Stimulated activated effector memory CD8-positive, alpha-beta T cell treated with anti-CD3 and anti-CD28 coated beads, Interleukin-12 subunit alpha, Interleukin-12 subunit beta, amount 100 ng/mL, for 72 hours (primary cell): Measurements from ENCODE around the gene SNRPA.
"Not testable (repeated sequence)": the region's sequence is repeated elsewhere in the genome, so short reads cannot be mapped to it uniquely, and the experiment has no call there.

Source experiments
- ATAC-seq: fragments of 150-1000 bp; cut with Tn5 transposase; 2 replicates; pipeline ENCODE4 v1.10.0; 2021
- DNase-seq, 2 donors: peaks; one replicate each; pipeline ENCODE4 v3.0.0; 2021 to 2022; ENCODE audit warnings: low spot score in 2 of 2
- H3K27ac Mint-ChIP-seq: one replicate; pipeline ENCODE4 v1.8.0; 2022; ENCODE audit warnings: mild to moderate bottlenecking, mixed read lengths
- H3K36me3 Mint-ChIP-seq: one replicate; pipeline ENCODE4 v1.8.0; 2022; ENCODE audit warnings: mild to moderate bottlenecking, mixed read lengths
- H3K4me1 Mint-ChIP-seq: one replicate; pipeline ENCODE4 v1.8.0; 2022; ENCODE audit warnings: mixed read lengths
- H3K4me3 Mint-ChIP-seq: one replicate; pipeline ENCODE4 v1.8.0; 2022; ENCODE audit warnings: mild to moderate bottlenecking, mixed read lengths
- H3K9me3 Mint-ChIP-seq: one replicate; pipeline ENCODE4 v1.8.0; 2022; ENCODE audit warnings: mixed read lengths

The SNRPA gene

DNA sequence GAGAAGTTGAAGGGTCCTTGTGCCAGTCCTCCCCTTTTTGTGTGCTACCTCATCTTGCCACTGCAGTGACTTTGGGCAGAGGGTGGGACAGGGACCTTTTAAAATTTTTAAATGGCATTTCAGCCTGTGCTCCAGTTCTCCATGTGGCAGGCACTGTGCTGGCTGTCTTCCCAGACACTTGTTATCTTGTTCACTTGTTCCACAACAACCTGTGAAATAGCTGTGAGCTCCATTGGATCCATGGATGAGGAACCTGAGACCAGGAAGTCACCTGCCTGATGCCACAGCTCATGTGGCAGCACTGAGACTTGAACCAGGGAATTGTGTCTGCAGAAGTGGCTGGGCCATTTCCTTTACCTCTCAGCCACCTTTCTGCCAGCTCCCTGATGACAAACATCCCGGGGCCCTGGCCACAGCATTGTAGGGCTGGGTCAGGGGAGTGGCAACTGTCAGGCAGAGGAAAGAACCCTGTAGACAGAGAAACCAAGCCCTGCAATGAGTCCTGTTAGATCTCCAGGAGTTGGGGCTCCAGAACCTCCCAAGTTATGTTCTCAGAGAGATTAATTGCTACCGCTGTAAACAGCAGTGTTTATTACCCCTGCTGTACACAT is 54.4 kb downstream of the SNRPA start:
- ATAC-seq (peak; percentile 44), DNase-seq (no peak)
- Mint-ChIP-seq H3K4me1 (peaks cover 89% of the 10 kb centered on the region), H3K36me3 (peaks cover 86% of the 10 kb centered on the region), H3K4me3 (peak overlapping the region; percentile 94), H3K9me3 (no peaks in the 10 kb centered on the region), H3K27ac (peak overlapping the region; percentile 98)

DNA sequence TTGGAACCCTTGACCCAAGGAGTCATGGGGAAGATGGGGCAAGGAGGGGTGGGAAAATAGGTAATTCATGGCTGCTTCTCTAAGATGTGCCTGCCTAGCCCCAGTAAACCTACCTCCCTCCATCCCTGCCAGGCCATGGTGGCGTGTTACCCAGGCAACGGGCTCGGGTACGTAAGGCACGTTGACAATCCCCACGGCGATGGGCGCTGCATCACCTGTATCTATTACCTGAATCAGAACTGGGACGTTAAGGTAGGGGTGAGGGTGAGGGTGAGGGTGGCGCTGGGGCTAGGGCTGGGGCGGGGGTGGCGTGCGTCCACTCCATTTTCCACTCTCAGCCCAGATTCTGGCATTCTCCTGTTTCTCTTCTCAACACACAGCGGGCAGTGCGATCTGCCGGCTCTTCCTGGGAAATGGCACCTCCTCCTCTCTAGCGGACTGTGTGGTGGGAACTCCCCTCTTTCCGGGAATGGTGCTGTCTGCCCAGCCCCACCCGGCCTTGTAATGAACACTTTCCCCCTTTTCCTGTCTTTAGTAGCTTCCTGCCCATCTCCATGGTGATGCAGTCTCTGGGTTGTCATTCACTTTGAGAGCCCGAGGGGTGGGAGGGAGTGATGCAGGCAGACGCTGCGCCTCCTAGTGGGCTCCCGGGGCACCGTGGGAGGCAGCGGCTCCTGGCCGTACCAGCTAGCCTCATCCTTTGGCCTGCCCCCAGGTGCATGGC is 55.6 kb downstream of the SNRPA start:
- H3K4me1 Mint-ChIP-seq, result peaks cover 89% of the 10 kb centered on the region
- H3K4me3 Mint-ChIP-seq, result peak overlapping the region; percentile 67
- no peaks in the 10 kb centered on the region for H3K9me3 Mint-ChIP-seq
- peaks cover 85% of the 10 kb centered on the region for H3K36me3 Mint-ChIP-seq
- H3K27ac Mint-ChIP-seq, result peak overlapping the region; percentile 84
- ATAC-seq, result peak; percentile 74
- DNase-seq, result peak; percentile 72 to 89

GRCh38 chr19:40807147-40808020 is 56.4 kb downstream of the SNRPA start:
- H3K27ac Mint-ChIP-seq, result peak overlapping the region; percentile 84
- no peaks in the 10 kb centered on the region for H3K9me3 Mint-ChIP-seq
- peaks cover 89% of the 10 kb centered on the region for H3K4me1 Mint-ChIP-seq
- H3K4me3 Mint-ChIP-seq, result peak overlapping the region; percentile 67
- no peak for DNase-seq
- ATAC-seq, result no peak
- H3K36me3 Mint-ChIP-seq, result peaks cover 81% of the 10 kb centered on the region

- DNase-seq (no peak), ATAC-seq (no peak)
- Mint-ChIP-seq H3K9me3 (no peaks in the 10 kb centered on the region), H3K27ac (peak overlapping the region; percentile 84), H3K4me3 (peak overlapping the region; percentile 67), H3K4me1 (peaks cover 89% of the 10 kb centered on the region), H3K36me3 (peaks cover 84% of the 10 kb centered on the region)
Measured at GRCh38 chr19:40808021-40808325, 57.0 kb downstream of the SNRPA start.

- H3K27ac Mint-ChIP-seq, result peak overlapping the region; percentile 84
- ATAC-seq (no peak), DNase-seq (no peak)
- H3K4me1 Mint-ChIP-seq, result peaks cover 86% of the 10 kb centered on the region
- no peak overlapping the region for H3K4me3 Mint-ChIP-seq
- H3K9me3 Mint-ChIP-seq, result no peaks in the 10 kb centered on the region
- peaks cover 80% of the 10 kb centered on the region for H3K36me3 Mint-ChIP-seq
Measured at GRCh38 chr19:40808497-40808896, 57.5 kb downstream of the SNRPA start.

GRCh38 chr19:40809358-40810086 is 58.5 kb downstream of the SNRPA start:
- Mint-ChIP-seq H3K9me3 (no peaks in the 10 kb centered on the region), H3K4me1 (peaks cover 76% of the 10 kb centered on the region), H3K36me3 (peaks cover 70% of the 10 kb centered on the region), H3K27ac (no peak overlapping the region), H3K4me3 (peak overlapping the region; percentile 80)
- no peak for ATAC-seq
- DNase-seq, result no peak

GRCh38 chr19:40810160-40810559 is 59.2 kb downstream of the SNRPA start:
- peaks cover 75% of the 10 kb centered on the region for H3K4me1 Mint-ChIP-seq
- no peaks in the 10 kb centered on the region for H3K9me3 Mint-ChIP-seq
- H3K36me3 Mint-ChIP-seq, result peaks cover 64% of the 10 kb centered on the region
- DNase-seq (no peak), ATAC-seq (no peak)
- no peak overlapping the region for H3K27ac Mint-ChIP-seq
- H3K4me3 Mint-ChIP-seq, result peak overlapping the region; percentile 80

DNA sequence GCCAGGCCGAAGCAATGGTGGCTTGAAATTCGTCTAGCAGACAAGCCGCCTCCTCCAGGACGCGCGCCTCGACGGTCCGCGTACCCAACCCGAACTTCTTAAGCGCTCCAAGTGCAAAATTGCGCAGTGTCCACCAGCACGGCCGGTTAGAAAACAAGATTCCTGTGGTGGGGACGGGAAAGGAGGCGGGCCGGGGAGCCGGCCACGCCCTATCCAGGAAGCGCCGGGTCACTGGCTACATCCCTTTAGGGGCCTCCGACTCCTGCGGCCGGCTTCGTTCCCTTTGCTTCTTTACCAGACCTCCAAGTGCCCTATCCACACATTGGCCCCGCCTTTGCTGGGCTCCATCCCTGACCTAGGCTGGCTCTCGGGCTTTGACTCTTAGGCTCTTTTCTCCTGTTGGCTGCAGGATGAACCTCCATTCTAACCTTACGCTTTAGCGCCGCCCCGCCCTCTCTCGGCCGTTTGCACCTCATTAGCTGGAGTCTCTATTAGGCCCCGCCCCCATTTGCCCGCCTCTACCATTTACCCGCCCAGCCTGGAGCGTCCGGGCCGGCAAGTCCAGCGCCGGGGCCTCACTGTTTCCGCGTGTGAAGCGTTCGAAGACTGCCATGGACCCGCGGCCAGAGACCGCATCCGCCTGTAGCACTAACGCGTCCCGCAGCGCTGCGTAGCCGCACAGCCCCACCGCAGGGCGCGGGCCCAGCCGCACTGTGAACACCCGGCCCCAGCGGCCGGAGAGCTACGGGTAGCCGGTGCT is 59.8 kb downstream of the SNRPA start:
- H3K27ac Mint-ChIP-seq, result peak overlapping the region; percentile 86
- H3K36me3 Mint-ChIP-seq, result peaks cover 61% of the 10 kb centered on the region
- H3K9me3 Mint-ChIP-seq, result not testable (repeated sequence)
- ATAC-seq (peak; percentile 84), DNase-seq (peak; percentile 41 to 82)
- H3K4me1 Mint-ChIP-seq, result peaks cover 71% of the 10 kb centered on the region
- peak overlapping the region; percentile 80 for H3K4me3 Mint-ChIP-seq

GRCh38 chr19:40811478-40812341 is 60.7 kb downstream of the SNRPA start:
- H3K27ac Mint-ChIP-seq, result peak overlapping the region; percentile 86
- no peak for ATAC-seq
- H3K4me1 Mint-ChIP-seq, result peaks cover 62% of the 10 kb centered on the region
- peaks cover 52% of the 10 kb centered on the region for H3K36me3 Mint-ChIP-seq
- no peak for DNase-seq
- peak overlapping the region; percentile 80 for H3K4me3 Mint-ChIP-seq
- no peaks in the 10 kb centered on the region for H3K9me3 Mint-ChIP-seq

GRCh38 chr19:40812571-40812970 is 61.6 kb downstream of the SNRPA start:
- H3K27ac Mint-ChIP-seq, result peak overlapping the region; percentile 86
- not testable (repeated sequence) for ATAC-seq, H3K9me3 Mint-ChIP-seq, DNase-seq
- H3K36me3 Mint-ChIP-seq, result peaks cover 44% of the 10 kb centered on the region
- peak overlapping the region; percentile 80 for H3K4me3 Mint-ChIP-seq
- H3K4me1 Mint-ChIP-seq, result peaks cover 55% of the 10 kb centered on the region

- no peak for ATAC-seq
- H3K4me1 Mint-ChIP-seq, result peaks cover 55% of the 10 kb centered on the region
- H3K36me3 Mint-ChIP-seq, result peaks cover 38% of the 10 kb centered on the region
- DNase-seq, result no peak
- H3K9me3 Mint-ChIP-seq, result no peaks in the 10 kb centered on the region
- no peak overlapping the region for H3K4me3 Mint-ChIP-seq
- peak overlapping the region; percentile 86 for H3K27ac Mint-ChIP-seq
Measured at GRCh38 chr19:40813182-40813581, 62.2 kb downstream of the SNRPA start.
